ENCODE data around the gene RBM3. TPM values are rescaled to one million over a fixed set of nuclear protein-coding genes. Genes with fewer than 3 reads are reported as not detected.

RBM3 gene
- total RNA-seq, 1 experiment from 2014 or later, result 375 TPM

DNA sequence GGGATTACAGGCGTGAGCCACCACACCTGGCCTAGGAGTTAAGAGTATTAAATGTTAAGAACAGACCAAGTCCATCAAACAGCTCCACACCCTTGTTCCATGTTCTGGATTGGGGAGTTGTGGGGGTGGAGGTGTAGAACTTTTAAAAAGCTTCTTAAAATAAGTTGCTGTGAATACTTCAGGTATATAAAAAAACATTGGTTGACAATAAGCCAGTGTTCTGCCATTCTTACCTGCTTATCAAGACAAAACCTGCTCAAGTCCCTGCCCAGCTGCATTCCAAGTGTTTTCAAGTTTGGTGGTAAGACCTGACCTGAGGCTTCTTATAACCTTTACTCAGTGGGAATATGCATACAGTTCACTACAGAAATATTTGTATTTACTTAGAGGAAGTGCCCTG, 6.4 kb downstream of the RBM3 start:
- ChIA-PET CTCF (no interaction called here), POLR2A (ENCODE audit: unreplicated experiment) (no interaction called here)
- Histone ChIP-seq H3K4me1 (ENCODE audit: insufficient read depth, low read length) (peaks cover 18% of the 10 kb centered on the region), H3K36me3 (ENCODE audit: low read depth, low read length) (peaks cover 33% of the 10 kb centered on the region), H4K20me1 (ENCODE audit: low read length) (peaks cover 28% of the 10 kb centered on the region), H3F3A (ENCODE audit: low read length, unreplicated experiment) (peaks cover 5% of the 10 kb centered on the region), H3K27ac (ENCODE audit: low read length) (no peak overlapping the region), H3K27me3 (ENCODE audit: low read length) (no peaks in the 10 kb centered on the region), H3K9ac (ENCODE audit: low read length) (no peak overlapping the region), H3K79me2 (ENCODE audit: low read length) (peaks cover 17% of the 10 kb centered on the region), H3K9me3 (ENCODE audit: low read length) (no peaks in the 10 kb centered on the region), H3K4me3 (ENCODE audit: low read length) (no peak overlapping the region), H2AFZ (ENCODE audit: low read length) (no peak overlapping the region), H3K4me2 (ENCODE audit: low read length) (no peak overlapping the region), H3K9me2 (replicated peaks; ENCODE audit: low read length) (no peaks in the 10 kb centered on the region)
- intact Hi-C loops (cut with micrococcal nuclease), result no loop called here
- ATAC-seq (peak; percentile 13; the same call in 1 of the 2 replicates), DNase-seq (peak; percentile 35)
- no TSS peak for BruUV-seq (replicated peaks)
- no peak for TF ChIP-seq EZH2 (IDR thresholded peaks at IDR 0.05; ENCODE audit: low read length, unreplicated experiment)
- TF ChIP-seq, protein P1, sequence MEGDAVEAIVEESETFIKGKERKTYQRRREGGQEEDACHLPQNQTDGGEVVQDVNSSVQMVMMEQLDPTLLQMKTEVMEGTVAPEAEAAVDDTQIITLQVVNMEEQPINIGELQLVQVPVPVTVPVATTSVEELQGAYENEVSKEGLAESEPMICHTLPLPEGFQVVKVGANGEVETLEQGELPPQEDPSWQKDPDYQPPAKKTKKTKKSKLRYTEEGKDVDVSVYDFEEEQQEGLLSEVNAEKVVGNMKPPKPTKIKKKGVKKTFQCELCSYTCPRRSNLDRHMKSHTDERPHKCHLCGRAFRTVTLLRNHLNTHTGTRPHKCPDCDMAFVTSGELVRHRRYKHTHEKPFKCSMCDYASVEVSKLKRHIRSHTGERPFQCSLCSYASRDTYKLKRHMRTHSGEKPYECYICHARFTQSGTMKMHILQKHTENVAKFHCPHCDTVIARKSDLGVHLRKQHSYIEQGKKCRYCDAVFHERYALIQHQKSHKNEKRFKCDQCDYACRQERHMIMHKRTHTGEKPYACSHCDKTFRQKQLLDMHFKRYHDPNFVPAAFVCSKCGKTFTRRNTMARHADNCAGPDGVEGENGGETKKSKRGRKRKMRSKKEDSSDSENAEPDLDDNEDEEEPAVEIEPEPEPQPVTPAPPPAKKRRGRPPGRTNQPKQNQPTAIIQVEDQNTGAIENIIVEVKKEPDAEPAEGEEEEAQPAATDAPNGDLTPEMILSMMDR (conservative IDR thresholded peaks at IDR 0.05; ENCODE audit: low read depth, low read length), result no peak
- no peak for TF ChIP-seq EZH2phosphoT487 (IDR thresholded peaks at IDR 0.05; ENCODE audit: borderline replicate concordance, low read length)

DNA sequence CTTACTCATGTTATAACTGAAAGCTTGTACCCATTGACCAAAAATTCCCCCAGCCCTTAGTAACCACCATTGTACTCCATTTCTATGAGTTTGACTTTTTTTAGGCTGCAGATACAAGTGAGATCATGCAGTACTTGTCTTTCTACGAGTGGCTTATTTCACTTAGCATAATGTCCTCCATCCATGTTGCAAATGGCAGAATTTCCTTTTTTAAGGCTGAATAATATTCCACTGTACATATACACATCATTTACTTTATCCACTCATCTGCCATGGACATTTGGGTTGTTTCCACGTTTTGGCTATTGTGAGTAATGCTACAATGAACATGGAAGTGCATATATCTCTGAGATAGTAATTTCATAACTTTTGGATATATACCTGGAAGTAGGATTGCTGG, 10.4 kb downstream of the RBM3 start:
- H3K4me2 ChIP-seq (ENCODE audit: low read length), result no peak overlapping the region
- no peaks in the 10 kb centered on the region for H3K79me2 ChIP-seq (ENCODE audit: low read length)
- no peaks in the 10 kb centered on the region for H3K4me1 ChIP-seq (ENCODE audit: insufficient read depth, low read length)
- H3K9me3 ChIP-seq (ENCODE audit: low read length), result no peaks in the 10 kb centered on the region
- intact Hi-C loops (cut with micrococcal nuclease), result no loop called here
- ATAC-seq (no peak), DNase-seq (no peak)
- CTCF ChIA-PET, result no interaction called here
- no peaks in the 10 kb centered on the region for H3K36me3 ChIP-seq (ENCODE audit: low read depth, low read length)
- no TSS peak for BruUV-seq (replicated peaks)
- no peak overlapping the region for H3K4me3 ChIP-seq (ENCODE audit: low read length)
- no peaks in the 10 kb centered on the region for H3K27me3 ChIP-seq (ENCODE audit: low read length)
- H3K9me2 ChIP-seq (replicated peaks; ENCODE audit: low read length), result no peaks in the 10 kb centered on the region
- no peaks in the 10 kb centered on the region for H4K20me1 ChIP-seq (ENCODE audit: low read length)
- no peak overlapping the region for H3K27ac ChIP-seq (ENCODE audit: low read length)
- POLR2A ChIA-PET (ENCODE audit: unreplicated experiment), result no interaction called here
- no peak overlapping the region for H2AFZ ChIP-seq (ENCODE audit: low read length)
- no peaks in the 10 kb centered on the region for H3F3A ChIP-seq (ENCODE audit: low read length, unreplicated experiment)
- TF ChIP-seq EZH2phosphoT487 (IDR thresholded peaks at IDR 0.05; ENCODE audit: borderline replicate concordance, low read length), result no peak
- TF ChIP-seq, protein P1 (conservative IDR thresholded peaks at IDR 0.05; ENCODE audit: low read depth, low read length), result no peak
- TF ChIP-seq EZH2 (IDR thresholded peaks at IDR 0.05; ENCODE audit: low read length, unreplicated experiment), result no peak
- H3K9ac ChIP-seq (ENCODE audit: low read length), result no peak overlapping the region

DNA sequence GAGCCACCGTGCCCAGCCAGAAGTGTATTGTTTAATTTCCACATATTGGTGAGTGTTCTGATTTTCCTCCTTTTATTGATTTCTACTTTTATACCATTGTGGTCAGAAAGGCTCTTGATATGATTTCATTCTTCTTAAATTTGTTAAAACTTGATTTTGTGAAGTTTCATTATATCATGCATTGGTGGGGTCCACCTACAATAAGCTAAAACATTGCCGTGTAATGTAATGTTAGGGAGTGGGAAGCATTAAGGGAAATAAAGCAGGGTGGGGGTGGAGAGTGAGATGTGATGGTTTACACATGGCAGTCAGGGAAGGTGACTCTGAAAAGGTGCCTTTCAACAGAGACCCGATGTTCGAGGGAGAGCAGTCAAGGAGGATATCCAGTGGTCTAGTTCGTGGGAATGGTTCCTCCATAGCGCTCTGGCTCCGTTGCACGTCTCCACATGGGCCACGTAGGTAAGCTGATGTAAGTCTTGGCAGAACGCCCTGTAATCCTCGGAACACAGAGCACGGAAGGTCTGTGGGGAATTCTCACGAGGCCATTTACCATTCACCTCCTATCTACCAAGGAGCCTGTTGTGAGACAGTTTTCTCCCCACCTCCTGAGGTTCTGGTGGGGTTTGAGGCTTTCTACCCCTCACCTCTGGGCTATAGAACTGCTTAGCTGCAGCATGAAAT, 15.3 kb downstream of the RBM3 start:
- Histone ChIP-seq H3K9me2 (replicated peaks; ENCODE audit: low read length) (no peaks in the 10 kb centered on the region), H3K4me2 (ENCODE audit: low read length) (no peak overlapping the region), H3K9me3 (ENCODE audit: low read length) (no peaks in the 10 kb centered on the region), H3K27ac (ENCODE audit: low read length) (no peak overlapping the region), H3K4me1 (ENCODE audit: insufficient read depth, low read length) (peaks cover 9% of the 10 kb centered on the region; the same call in 1 of the 2 replicates), H2AFZ (ENCODE audit: low read length) (no peak overlapping the region), H3K36me3 (ENCODE audit: low read depth, low read length) (no peaks in the 10 kb centered on the region), H3K27me3 (ENCODE audit: low read length) (no peaks in the 10 kb centered on the region), H3F3A (ENCODE audit: low read length, unreplicated experiment) (no peaks in the 10 kb centered on the region), H3K9ac (ENCODE audit: low read length) (no peak overlapping the region), H4K20me1 (ENCODE audit: low read length) (no peaks in the 10 kb centered on the region), H3K4me3 (ENCODE audit: low read length) (no peak overlapping the region), H3K79me2 (ENCODE audit: low read length) (no peaks in the 10 kb centered on the region)
- no TSS peak for BruUV-seq (replicated peaks)
- TF ChIP-seq EZH2 (IDR thresholded peaks at IDR 0.05; ENCODE audit: low read length, unreplicated experiment), result no peak
- TF ChIP-seq EZH2phosphoT487 (IDR thresholded peaks at IDR 0.05; ENCODE audit: borderline replicate concordance, low read length), result no peak
- TF ChIP-seq, protein P1 (conservative IDR thresholded peaks at IDR 0.05; ENCODE audit: low read depth, low read length), result no peak
- no peak for ATAC-seq
- POLR2A ChIA-PET (ENCODE audit: unreplicated experiment), result no interaction called here
- DNase-seq, result no peak
- CTCF ChIA-PET, result no interaction called here
- intact Hi-C loops (cut with micrococcal nuclease), result no loop called here
